HCT116 (cell line): ENCODE measurements around the gene VPS11.

Experiments
- EZH2phosphoT487 ChIP-seq: fragments of 200-600 bp; IDR thresholded peaks from 2 replicates; pipeline ENCODE4 v1.6.1; 2018; ENCODE audit warnings: antibody characterized with exemption, borderline replicate concordance
- FOSL1 ChIP-seq: IDR thresholded peaks from 2 replicates; pipeline ENCODE4 v1.6.1; 2012; ENCODE audit warnings: low read depth
- RAD21 ChIP-seq: IDR thresholded peaks from 2 replicates; pipeline ENCODE4 v1.6.1; 2012; ENCODE audit warnings: low read depth, mild to moderate bottlenecking
- SRF ChIP-seq: IDR thresholded peaks from 2 replicates; pipeline ENCODE4 v1.6.1; 2012; ENCODE audit warnings: low read depth
- ZFX ChIP-seq: fragments of 450-650 bp; IDR thresholded peaks from 2 replicates; pipeline ENCODE4 v1.6.1; 2017
- ZNF274 ChIP-seq: fragments of 200-500 bp; sonication (Bioruptor generic); IDR thresholded peaks from 2 replicates; pipeline ENCODE4 v1.6.1; 2014; ENCODE audit warnings: mild to moderate bottlenecking, low read depth, low read length, inconsistent platforms
- TF ChIP-seq, protein P1 (sequence below), 3 experiments: fragments of 200-600 bp in 1 of 3; sonication (generic) in 1 of 3; IDR thresholded peaks in 2 of 3; conservative IDR thresholded peaks in 1 of 3; 2 replicates each; pipeline ENCODE4 v1.5.1; 2012 to 2017; ENCODE audit warnings: low read depth in 2 of 3, low read length in 2 of 3, antibody characterized with exemption in 1 of 3, borderline replicate concordance in 1 of 3, control low read depth in 1 of 3, mild to moderate bottlenecking in 1 of 3, mixed read lengths in 1 of 3, mixed run types in 1 of 3, moderate library complexity in 1 of 3; ENCODE audit not compliant: insufficient read depth in 1 of 3

DNA sequence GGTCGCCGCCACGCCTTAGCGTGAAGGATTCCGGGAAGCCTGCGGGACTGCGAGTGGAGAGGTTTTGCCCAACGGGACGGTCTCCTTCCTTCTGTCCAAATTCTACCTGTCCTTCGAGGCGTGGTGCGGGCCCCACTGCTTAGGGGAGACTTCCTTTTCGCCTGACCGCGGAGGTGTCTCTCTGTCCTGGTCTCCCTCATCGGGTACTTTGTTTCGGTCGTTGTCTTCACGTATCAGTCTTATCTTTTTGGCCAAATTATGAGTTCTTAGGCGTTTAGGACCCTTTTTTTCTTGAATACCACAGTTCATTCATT is 54.1 kb downstream of the VPS11 start:
- TF ChIP-seq, protein P1, sequence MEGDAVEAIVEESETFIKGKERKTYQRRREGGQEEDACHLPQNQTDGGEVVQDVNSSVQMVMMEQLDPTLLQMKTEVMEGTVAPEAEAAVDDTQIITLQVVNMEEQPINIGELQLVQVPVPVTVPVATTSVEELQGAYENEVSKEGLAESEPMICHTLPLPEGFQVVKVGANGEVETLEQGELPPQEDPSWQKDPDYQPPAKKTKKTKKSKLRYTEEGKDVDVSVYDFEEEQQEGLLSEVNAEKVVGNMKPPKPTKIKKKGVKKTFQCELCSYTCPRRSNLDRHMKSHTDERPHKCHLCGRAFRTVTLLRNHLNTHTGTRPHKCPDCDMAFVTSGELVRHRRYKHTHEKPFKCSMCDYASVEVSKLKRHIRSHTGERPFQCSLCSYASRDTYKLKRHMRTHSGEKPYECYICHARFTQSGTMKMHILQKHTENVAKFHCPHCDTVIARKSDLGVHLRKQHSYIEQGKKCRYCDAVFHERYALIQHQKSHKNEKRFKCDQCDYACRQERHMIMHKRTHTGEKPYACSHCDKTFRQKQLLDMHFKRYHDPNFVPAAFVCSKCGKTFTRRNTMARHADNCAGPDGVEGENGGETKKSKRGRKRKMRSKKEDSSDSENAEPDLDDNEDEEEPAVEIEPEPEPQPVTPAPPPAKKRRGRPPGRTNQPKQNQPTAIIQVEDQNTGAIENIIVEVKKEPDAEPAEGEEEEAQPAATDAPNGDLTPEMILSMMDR (IDR thresholded peaks at IDR 0.05 in 2 of 3, conservative IDR thresholded peaks at IDR 0.05 in 1 of 3; ENCODE audit: borderline replicate concordance in 1 of 3, insufficient read depth in 1 of 3, low read depth in 2 of 3, low read length in 2 of 3), result no peak
- no peak for TF ChIP-seq EZH2phosphoT487
- no peak for TF ChIP-seq FOSL1
- no peak for TF ChIP-seq SRF
- no peak for TF ChIP-seq RAD21
- TF ChIP-seq ZNF274, result no peak
- TF ChIP-seq ZFX, result no peak
